Mesendoderm (in vitro differentiated cells): ENCODE measurements around the gene ATG9B.

Experiments used
- DNase-seq: peaks from one replicate; pipeline ENCODE4 v3.0.0; 2013
- H2AK5ac ChIP-seq: 2 replicates; pipeline ENCODE4 v1.6.1; 2013; ENCODE audit warnings: low read length, inconsistent platforms
- H2BK120ac ChIP-seq: 2 replicates; pipeline ENCODE4 v1.6.1; 2013; ENCODE audit warnings: low read depth, mild to moderate bottlenecking, low read length, moderate library complexity, mixed read lengths
- H2BK15ac ChIP-seq: replicated peaks from 2 replicates; pipeline ENCODE4 v1.6.1; 2013; ENCODE audit warnings: low read depth, mild to moderate bottlenecking, moderate library complexity
- H2BK5ac ChIP-seq: 2 replicates; pipeline ENCODE4 v1.6.1; 2013; ENCODE audit warnings: low read length, inconsistent platforms
- H3K18ac ChIP-seq: 2 replicates; pipeline ENCODE4 v1.6.1; 2013; ENCODE audit warnings: mild to moderate bottlenecking, low read length, mixed read lengths
- H3K23ac ChIP-seq: one replicate; pipeline ENCODE4 v1.6.1; 2013; ENCODE audit warnings: low read length
- H3K27ac ChIP-seq: 2 replicates; pipeline ENCODE4 v1.5.1; 2013; ENCODE audit warnings: low read depth, mild to moderate bottlenecking, inconsistent platforms, low read length, moderate library complexity
- H3K27me3 ChIP-seq: 2 replicates; pipeline ENCODE4 v1.6.1; 2013; ENCODE audit warnings: low read length, control low read depth, mild to moderate bottlenecking, inconsistent platforms; ENCODE audit not compliant: insufficient read depth, poor library complexity
- H3K36me3 ChIP-seq: 2 replicates; pipeline ENCODE4 v1.6.1; 2013; ENCODE audit warnings: low read length, inconsistent platforms; ENCODE audit not compliant: control insufficient read depth, insufficient read depth
- H3K4ac ChIP-seq: one replicate; pipeline ENCODE4 v1.6.1; 2013; ENCODE audit warnings: low read depth, mild to moderate bottlenecking, low read length, moderate library complexity
- H3K4me1 ChIP-seq: 2 replicates; pipeline ENCODE4 v1.6.1; 2013; ENCODE audit warnings: low read depth, low read length, inconsistent platforms; ENCODE audit not compliant: control insufficient read depth
- H3K4me2 ChIP-seq: 2 replicates; pipeline ENCODE4 v1.6.1; 2013; ENCODE audit warnings: low read length
- H3K4me3 ChIP-seq: 2 replicates; pipeline ENCODE4 v1.5.1; 2013; ENCODE audit warnings: mild to moderate bottlenecking, low read length
- H3K56ac ChIP-seq: one replicate; pipeline ENCODE4 v1.6.1; 2013; ENCODE audit warnings: low read length
- H3K79me1 ChIP-seq: 2 replicates; pipeline ENCODE4 v1.6.1; 2013; ENCODE audit warnings: low read length, inconsistent platforms
- H3K79me2 ChIP-seq: 2 replicates; pipeline ENCODE4 v1.6.1; 2013; ENCODE audit warnings: mild to moderate bottlenecking, low read length; ENCODE audit not compliant: control insufficient read depth, insufficient read depth
- H3K9ac ChIP-seq: 2 replicates; pipeline ENCODE4 v1.6.1; 2013; ENCODE audit warnings: low read length, inconsistent platforms
- H4K5ac ChIP-seq: one replicate; pipeline ENCODE4 v1.6.1; 2013; ENCODE audit warnings: low read length
- H4K8ac ChIP-seq: one replicate; pipeline ENCODE4 v1.6.1; 2013; ENCODE audit warnings: low read depth, mild to moderate bottlenecking, control low read depth, low read length, moderate library complexity
- WGBS: extraction: QIAGEN DNeasy Blood & Tissue Kit; methylation state at CpG from one replicate; pipeline ENCODE4 v1.1.7; 2013; ENCODE audit warnings: low lambda C conversion rate, missing lambda C conversion rate; ENCODE audit not compliant: insufficient coverage; ENCODE audit errors: extremely low coverage; 5-methylcytosine and 5-hydroxymethylcytosine counted together

ATG9B gene

DNA sequence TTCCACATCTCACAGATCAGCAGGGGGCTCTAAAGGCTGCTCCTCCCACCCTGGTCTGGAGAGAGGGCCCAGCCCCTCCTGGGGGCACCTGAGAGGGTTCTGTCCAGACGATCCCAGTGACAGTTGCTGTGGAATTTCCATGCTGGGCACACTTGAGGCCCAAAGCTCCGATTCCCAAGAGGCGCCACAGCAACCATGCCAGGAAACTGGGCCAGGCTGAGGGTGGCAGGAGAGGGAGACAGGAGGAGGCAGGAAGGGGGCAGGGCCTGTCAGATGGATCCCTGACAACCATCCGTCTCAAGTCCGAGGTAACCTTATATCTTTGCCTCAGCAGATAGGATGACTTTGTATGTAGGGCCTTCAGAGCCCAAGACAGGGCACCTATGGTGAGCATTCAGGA lies 37.7 kb downstream of the ATG9B start:
- Histone ChIP-seq H4K5ac (no peak overlapping the region), H2BK5ac (no peak overlapping the region), H3K4ac (no peak overlapping the region), H3K18ac (no peak overlapping the region), H3K4me1 (no peaks in the 10 kb centered on the region), H3K4me3 (no peak overlapping the region), H3K79me1 (no peaks in the 10 kb centered on the region), H3K9ac (no peak overlapping the region), H3K79me2 (no peaks in the 10 kb centered on the region), H2AK5ac (no peak overlapping the region), H3K23ac (no peak overlapping the region), H2BK120ac (no peak overlapping the region), H3K27ac (no peak overlapping the region), H4K8ac (no peak overlapping the region), H3K4me2 (no peak overlapping the region), H3K56ac (no peak overlapping the region), H3K27me3 (no peaks in the 10 kb centered on the region), H2BK15ac (no peak overlapping the region), H3K36me3 (no peaks in the 10 kb centered on the region)
- no CpG with 5 or more reads among the region's 5 CpGs for WGBS
- no peak for DNase-seq

DNA sequence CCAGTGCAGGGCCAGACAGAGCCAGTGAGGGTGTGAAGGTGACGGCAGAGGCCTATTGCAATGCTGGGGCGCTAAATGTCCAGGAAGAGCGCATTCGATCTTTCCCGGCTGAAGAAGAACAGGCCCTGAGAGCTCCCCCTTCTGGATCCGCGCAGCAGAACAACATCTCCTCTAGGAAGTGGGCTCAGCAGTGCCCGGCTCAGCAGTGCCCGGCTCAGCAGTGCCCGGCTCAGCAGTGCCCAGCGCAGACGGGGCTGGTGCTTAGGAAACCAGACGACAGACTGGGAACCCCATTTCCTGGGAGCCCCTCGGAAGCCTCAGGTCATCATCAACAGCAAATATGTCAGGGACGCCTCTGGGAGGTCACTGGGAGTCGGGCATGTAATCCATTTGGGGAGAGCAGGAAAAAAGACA lies 38.2 kb downstream of the ATG9B start:
- no peak overlapping the region for H3K23ac ChIP-seq
- no peak overlapping the region for H3K27ac ChIP-seq
- no peak overlapping the region for H3K4me3 ChIP-seq
- no peak overlapping the region for H2BK120ac ChIP-seq
- no peak overlapping the region for H2AK5ac ChIP-seq
- no peak overlapping the region for H2BK5ac ChIP-seq
- no CpG with 5 or more reads among the region's 16 CpGs for WGBS
- H3K9ac ChIP-seq = no peak overlapping the region
- no peak overlapping the region for H4K8ac ChIP-seq
- H3K4ac ChIP-seq = no peak overlapping the region
- H3K79me2 ChIP-seq = no peaks in the 10 kb centered on the region
- H3K56ac ChIP-seq = no peak overlapping the region
- H3K27me3 ChIP-seq = no peaks in the 10 kb centered on the region
- H3K36me3 ChIP-seq = no peaks in the 10 kb centered on the region
- H3K18ac ChIP-seq = no peak overlapping the region
- peak; percentile 71 for DNase-seq
- H3K4me1 ChIP-seq = no peaks in the 10 kb centered on the region
- no peak overlapping the region for H4K5ac ChIP-seq
- no peak overlapping the region for H3K4me2 ChIP-seq
- no peaks in the 10 kb centered on the region for H3K79me1 ChIP-seq
- no peak overlapping the region for H2BK15ac ChIP-seq

DNA sequence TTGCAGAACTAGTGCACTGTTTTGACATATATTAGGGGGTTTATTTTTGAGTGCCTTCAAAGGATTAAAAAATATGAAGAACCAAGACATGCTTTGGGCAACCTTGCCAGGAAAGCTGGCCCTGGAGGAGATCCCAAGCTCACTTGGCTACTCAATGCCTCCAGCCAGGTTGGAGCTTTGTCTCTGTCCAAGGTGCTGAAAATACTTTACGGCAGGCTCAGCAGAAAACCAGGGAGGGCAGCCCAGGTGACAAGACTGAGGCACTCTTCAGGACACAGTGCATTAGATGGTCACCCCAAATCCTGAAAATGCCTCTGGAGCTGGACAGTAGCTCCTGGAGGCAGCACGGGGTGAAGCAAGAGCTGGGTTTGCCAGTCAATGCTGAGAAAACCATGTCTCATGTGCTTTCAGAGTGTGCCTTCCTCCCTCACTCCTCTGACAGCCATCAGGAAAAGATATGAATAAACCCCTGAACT lies 40.4 kb downstream of the ATG9B start:
- Histone ChIP-seq H3K36me3 (no peaks in the 10 kb centered on the region), H3K79me2 (no peaks in the 10 kb centered on the region), H3K27me3 (no peaks in the 10 kb centered on the region), H2BK5ac (no peak overlapping the region), H2AK5ac (no peak overlapping the region), H3K9ac (no peak overlapping the region), H2BK120ac (no peak overlapping the region), H3K18ac (no peak overlapping the region), H4K8ac (no peak overlapping the region), H3K4me2 (no peak overlapping the region), H3K4ac (no peak overlapping the region), H3K27ac (no peak overlapping the region), H3K4me3 (no peak overlapping the region), H3K4me1 (no peaks in the 10 kb centered on the region), H3K56ac (no peak overlapping the region), H2BK15ac (no peak overlapping the region), H3K23ac (no peak overlapping the region), H4K5ac (no peak overlapping the region), H3K79me1 (no peaks in the 10 kb centered on the region)
- peak; percentile 77 for DNase-seq
- WGBS = no CpG with 5 or more reads among the region's 2 CpGs

DNA sequence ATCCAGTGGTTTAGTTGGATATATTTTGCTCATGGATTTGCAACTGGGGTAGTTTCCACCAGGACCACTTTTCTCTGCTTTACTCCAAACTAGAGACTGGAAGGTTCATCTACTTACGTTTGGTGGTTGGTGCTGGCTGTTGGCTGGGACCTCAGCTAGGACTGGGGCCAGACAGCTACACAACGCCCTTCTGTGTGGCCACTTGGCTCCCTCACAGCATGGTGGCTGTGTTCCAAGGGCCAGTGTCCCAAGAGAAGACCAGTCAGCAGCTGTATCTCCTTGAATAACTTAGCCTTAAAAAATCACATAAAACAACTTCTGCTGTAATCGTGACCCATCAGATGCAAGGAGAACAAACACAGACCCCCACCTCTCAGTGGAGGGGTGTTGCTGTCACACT lies 41.9 kb downstream of the ATG9B start:
- H3K4ac ChIP-seq = no peak overlapping the region
- no peaks in the 10 kb centered on the region for H3K79me1 ChIP-seq
- H3K23ac ChIP-seq = no peak overlapping the region
- no CpG with 5 or more reads among the region's 3 CpGs for WGBS
- no peak overlapping the region for H4K8ac ChIP-seq
- DNase-seq = no peak
- no peak overlapping the region for H2BK15ac ChIP-seq
- H2BK5ac ChIP-seq = no peak overlapping the region
- no peak overlapping the region for H3K9ac ChIP-seq
- H3K4me2 ChIP-seq = no peak overlapping the region
- no peak overlapping the region for H3K56ac ChIP-seq
- no peak overlapping the region for H3K27ac ChIP-seq
- no peaks in the 10 kb centered on the region for H3K79me2 ChIP-seq
- H3K36me3 ChIP-seq = no peaks in the 10 kb centered on the region
- no peak overlapping the region for H2BK120ac ChIP-seq
- H3K4me3 ChIP-seq = no peak overlapping the region
- no peak overlapping the region for H4K5ac ChIP-seq
- no peaks in the 10 kb centered on the region for H3K4me1 ChIP-seq
- no peak overlapping the region for H2AK5ac ChIP-seq
- peaks cover under 1% of the 10 kb centered on the region for H3K27me3 ChIP-seq
- H3K18ac ChIP-seq = no peak overlapping the region

DNA sequence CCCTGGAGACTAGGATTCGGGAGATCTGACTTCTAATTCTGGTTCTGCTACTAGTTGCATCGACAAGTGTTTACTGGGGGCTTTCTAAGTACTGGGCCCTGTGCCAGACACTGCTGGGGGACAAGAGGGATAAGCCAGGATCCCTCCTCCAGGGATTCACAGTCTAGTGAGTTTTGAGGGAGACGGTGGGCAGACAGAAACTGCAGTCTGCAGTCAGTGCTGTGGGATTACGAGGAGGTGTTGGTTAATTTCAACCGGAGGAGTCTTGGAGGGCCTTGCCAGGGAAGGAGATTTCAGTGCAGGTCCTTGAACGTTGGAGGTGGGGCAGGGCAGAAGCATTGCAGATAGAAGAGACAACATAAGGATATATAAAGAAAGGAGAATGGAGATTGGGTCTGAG lies 42.6 kb downstream of the ATG9B start:
- Histone ChIP-seq H2BK120ac (no peak overlapping the region), H3K18ac (no peak overlapping the region), H3K27ac (no peak overlapping the region), H3K79me2 (no peaks in the 10 kb centered on the region), H2BK5ac (no peak overlapping the region), H3K56ac (no peak overlapping the region), H3K36me3 (no peaks in the 10 kb centered on the region), H3K79me1 (no peaks in the 10 kb centered on the region), H4K8ac (no peak overlapping the region), H3K4me1 (no peaks in the 10 kb centered on the region), H2AK5ac (no peak overlapping the region), H2BK15ac (no peak overlapping the region), H3K4me2 (no peak overlapping the region), H4K5ac (no peak overlapping the region), H3K27me3 (peaks cover 5% of the 10 kb centered on the region), H3K9ac (no peak overlapping the region), H3K23ac (no peak overlapping the region), H3K4me3 (no peak overlapping the region), H3K4ac (no peak overlapping the region)
- DNase-seq = no peak
- no CpG with 5 or more reads among the region's 6 CpGs for WGBS

DNA sequence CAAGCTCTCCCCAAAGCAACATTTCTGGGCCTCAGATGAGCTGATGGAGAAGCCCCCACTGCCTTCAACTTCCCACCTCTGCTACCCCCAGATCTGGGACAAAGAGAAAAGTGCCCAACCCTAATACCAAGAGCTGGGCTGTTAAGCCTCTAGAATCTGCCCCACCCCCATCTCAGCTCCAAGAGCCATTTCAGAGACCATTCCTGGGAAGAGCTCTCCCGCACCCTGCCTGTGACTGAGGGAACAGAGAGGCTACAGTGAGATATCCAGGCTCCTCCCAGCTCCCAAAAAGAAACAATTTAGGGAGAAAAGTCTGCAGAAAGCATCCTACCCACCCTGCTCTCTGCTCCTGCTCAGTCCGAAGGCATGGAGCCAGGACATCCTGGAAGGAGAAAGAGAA lies 43.6 kb downstream of the ATG9B start:
- peak; percentile 71 for DNase-seq
- H3K79me1 ChIP-seq = no peaks in the 10 kb centered on the region
- no peak overlapping the region for H4K5ac ChIP-seq
- H2BK5ac ChIP-seq = no peak overlapping the region
- H4K8ac ChIP-seq = no peak overlapping the region
- no peak overlapping the region for H3K18ac ChIP-seq
- H3K4me2 ChIP-seq = no peak overlapping the region
- no peak overlapping the region for H3K56ac ChIP-seq
- H3K4me3 ChIP-seq = no peak overlapping the region
- H3K27me3 ChIP-seq = peaks cover 5% of the 10 kb centered on the region
- no peak overlapping the region for H2BK120ac ChIP-seq
- no peaks in the 10 kb centered on the region for H3K4me1 ChIP-seq
- no CpG with 5 or more reads among the region's 2 CpGs for WGBS
- no peak overlapping the region for H2BK15ac ChIP-seq
- no peak overlapping the region for H2AK5ac ChIP-seq
- H3K27ac ChIP-seq = no peak overlapping the region
- H3K36me3 ChIP-seq = no peaks in the 10 kb centered on the region
- H3K79me2 ChIP-seq = no peaks in the 10 kb centered on the region
- no peak overlapping the region for H3K9ac ChIP-seq
- no peak overlapping the region for H3K4ac ChIP-seq
- H3K23ac ChIP-seq = no peak overlapping the region
